Renal pelvis (tissue), 4 donors: ENCODE results near the gene IQCH. TPM values are rescaled to one million over a fixed set of nuclear protein-coding genes. Genes with fewer than 3 reads are reported as not detected.

Experiments used
- DNase-seq: peaks from one replicate; pipeline ENCODE4 v3.0.0-alpha.2; 2013
- polyA plus RNA-seq, 3 donors: library from polyadenylated mRNA; unstranded; fragments of 120-200 nt; gene quantifications; one replicate each; pipeline ENCODE4 v1.2.1, GENCODE V29; 2013; ENCODE audit not compliant: insufficient read length in 3 of 3

The IQCH gene
- polyA plus RNA-seq, 3 donors = 7.7 to 10.1 (median 7.8) TPM

- DNase-seq = no peak
These were observed 140.5 kb downstream of the IQCH start for GRCh38 chr15:67394873-67395639.

- no peak for DNase-seq
These were observed 141.5 kb downstream of the IQCH start for GRCh38 chr15:67396114-67396513.

GRCh38 chr15:67397139-67397538, 142.6 kb downstream of the IQCH start:
- DNase-seq = no peak

GRCh38 chr15:67399925-67400324, 145.3 kb downstream of the IQCH start:
- DNase-seq = no peak

- DNase-seq = no peak
These were observed 146.3 kb downstream of the IQCH start for GRCh38 chr15:67400890-67401289.

GRCh38 chr15:67401336-67401735, 146.8 kb downstream of the IQCH start:
- no peak for DNase-seq

GRCh38 chr15:67403428-67404154, 149.0 kb downstream of the IQCH start:
- DNase-seq = no peak

GRCh38 chr15:67405208-67406191, 150.9 kb downstream of the IQCH start:
- DNase-seq = no peak

GRCh38 chr15:67406257-67406861, 151.8 kb downstream of the IQCH start:
- DNase-seq = no peak

GRCh38 chr15:67407786-67408185, 153.2 kb downstream of the IQCH start:
- DNase-seq = no peak

GRCh38 chr15:67409175-67409574, 154.6 kb downstream of the IQCH start:
- DNase-seq = no peak

- DNase-seq = no peak
These were observed 156.9 kb downstream of the IQCH start for GRCh38 chr15:67411486-67411885.

- no peak for DNase-seq
These were observed 159.3 kb downstream of the IQCH start for GRCh38 chr15:67413770-67414390.

- DNase-seq = no peak
These were observed 160.6 kb downstream of the IQCH start for GRCh38 chr15:67415181-67415580.

- DNase-seq = no peak
These were observed 162.3 kb downstream of the IQCH start for GRCh38 chr15:67416891-67417290.

- no peak for DNase-seq
These were observed 165.1 kb downstream of the IQCH start for GRCh38 chr15:67419705-67420104.

GRCh38 chr15:67420137-67420536, 165.6 kb downstream of the IQCH start:
- no peak for DNase-seq

- DNase-seq = no peak
These were observed 166.5 kb downstream of the IQCH start for GRCh38 chr15:67421105-67421504.

GRCh38 chr15:67422296-67422695, 167.7 kb downstream of the IQCH start:
- no peak for DNase-seq

- DNase-seq = peak; percentile 47
These were observed 179.0 kb downstream of the IQCH start for GRCh38 chr15:67433495-67434099.
